Erythroblast (primary cell): Measurements from ENCODE around the gene DCUN1D1.

Experiments
- GATA1 ChIP-seq: IDR thresholded peaks from 2 replicates; pipeline ENCODE4 v1.6.1; 2011; ENCODE audit warnings: low read depth, mild to moderate bottlenecking, control low read depth, low read length, moderate library complexity
- POLR2A ChIP-seq: IDR thresholded peaks from 2 replicates; pipeline ENCODE4 v1.6.1; 2011; ENCODE audit warnings: mild to moderate bottlenecking, low read length

DNA sequence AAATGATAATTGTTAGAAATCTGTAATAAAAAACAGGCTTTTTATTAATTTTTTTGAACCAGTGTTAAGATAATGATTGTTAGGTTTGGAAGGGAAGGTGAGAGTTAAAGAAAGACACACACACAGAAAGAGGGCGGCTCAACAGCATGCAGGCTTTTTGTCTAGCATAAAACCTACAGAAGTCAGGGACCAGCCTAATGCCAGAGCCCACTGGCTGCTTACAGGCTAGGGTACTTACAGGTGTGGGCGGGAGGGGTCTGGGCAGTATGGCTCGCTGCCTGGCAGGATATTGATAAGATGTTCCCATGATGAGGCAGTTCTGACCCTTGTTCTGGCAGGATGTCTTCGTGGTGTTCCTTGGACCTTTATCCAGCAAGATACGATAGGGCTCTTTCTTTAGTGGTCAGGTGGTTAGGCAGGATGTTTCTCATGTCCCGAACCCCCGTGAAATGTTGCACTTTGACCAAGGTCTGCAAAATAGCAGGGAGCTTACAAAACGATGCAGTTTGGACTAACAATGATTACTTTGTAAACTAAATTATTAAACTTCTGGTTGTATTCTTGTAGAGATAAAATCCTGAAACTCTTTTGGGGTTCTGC is 84.7 kb downstream of the DCUN1D1 start:
- no peak for TF ChIP-seq POLR2A
- TF ChIP-seq GATA1: no peak
